Stimulated activated CD4-positive, alpha-beta T cell treated with anti-CD3 and anti-CD28 coated beads, Interleukin-1b, Interleukin-23, amount 100 ng/mL, for 24 hours (primary cell): ENCODE data around the gene ZNF22.

Experiments used
- DNase-seq, 4 experiments: peaks; one replicate each; pipeline ENCODE4 v3.0.0-alpha.2; 2020; ENCODE audit warnings: low read depth in 4 of 4, low spot score in 1 of 4

ZNF22 gene

DNA sequence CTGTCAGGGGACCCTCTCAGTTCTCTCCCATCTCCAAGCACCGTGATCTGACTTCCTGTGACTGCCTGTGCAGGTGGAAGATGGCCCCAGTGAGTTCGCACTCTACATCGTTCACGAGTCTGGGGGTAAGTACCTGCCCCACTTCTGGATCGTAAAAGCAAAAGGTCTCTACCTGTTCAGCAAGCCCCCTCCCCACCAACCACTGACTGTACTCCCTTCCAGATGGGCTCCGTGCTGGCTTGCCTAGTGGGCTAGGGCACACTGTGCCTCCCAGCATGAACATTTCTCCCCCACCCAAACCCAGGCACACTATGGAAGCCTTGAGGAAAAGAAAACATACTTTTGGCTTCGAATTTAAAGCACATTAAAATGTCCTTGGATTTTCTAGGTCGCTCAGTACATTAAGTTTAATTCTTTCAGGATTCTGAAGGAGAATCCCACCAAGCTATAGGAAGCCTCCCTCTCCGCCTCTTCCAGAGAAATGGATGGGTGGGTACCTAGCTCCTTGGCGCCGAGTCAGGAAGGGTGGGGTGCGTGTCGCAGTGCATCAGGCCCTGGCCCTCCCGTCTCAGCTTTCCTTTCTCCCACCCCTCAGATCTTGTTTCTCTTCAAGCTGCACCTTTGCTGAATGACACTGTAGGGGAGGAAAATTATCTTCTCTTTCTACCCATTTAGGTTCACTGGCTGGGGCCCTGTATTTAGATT, 11.0 kb upstream of the ZNF22 start:
- no peak for DNase-seq

- DNase-seq, result no peak
Observed at GRCh38 chr10:44990302-44990655, 10.4 kb upstream of the ZNF22 start.

DNA sequence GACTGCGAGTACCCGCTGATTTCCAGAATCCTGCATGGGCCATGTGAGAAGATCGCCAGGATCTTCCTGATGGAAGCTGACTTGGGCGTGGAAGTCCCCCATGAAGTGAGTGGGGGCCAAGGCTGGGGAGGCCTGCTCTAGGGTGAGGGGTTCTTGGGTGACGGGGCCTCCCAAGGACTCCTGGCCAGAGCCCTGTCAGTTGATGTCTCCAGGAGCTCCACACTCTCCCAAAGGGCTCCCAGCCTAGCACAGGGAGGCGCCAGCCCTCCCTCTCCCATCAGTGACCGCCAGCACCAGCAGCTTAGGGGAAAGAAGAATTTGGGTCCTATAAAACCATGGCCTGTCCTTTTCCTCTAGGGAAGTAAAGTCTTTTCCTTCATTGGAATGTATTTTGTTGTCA, 9.8 kb upstream of the ZNF22 start:
- DNase-seq, result no peak

DNA sequence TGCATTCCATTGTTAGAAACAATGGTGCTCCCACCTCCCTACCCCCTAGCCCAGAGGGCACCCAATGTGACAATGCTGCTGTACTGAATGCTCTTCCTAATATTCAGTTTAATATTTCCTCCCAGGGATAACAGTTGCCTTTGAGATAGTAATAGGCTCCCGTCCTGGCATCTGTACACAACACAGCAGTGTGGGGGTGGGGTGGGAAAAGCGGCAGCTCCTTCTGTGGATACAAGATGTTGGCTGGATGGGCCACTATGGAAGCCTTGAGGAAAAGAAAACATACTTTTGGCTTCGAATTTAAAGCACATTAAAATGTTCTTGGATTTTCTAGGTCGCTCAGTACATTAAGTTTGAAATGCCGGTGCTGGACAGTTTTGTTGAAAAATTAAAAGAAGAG, 9.2 kb upstream of the ZNF22 start:
- DNase-seq, result no peak

GRCh38 chr10:44992070-44992731, 8.5 kb upstream of the ZNF22 start:
- no peak for DNase-seq

- no peak for DNase-seq
Observed at GRCh38 chr10:44992732-44993225, 7.9 kb upstream of the ZNF22 start.

DNA sequence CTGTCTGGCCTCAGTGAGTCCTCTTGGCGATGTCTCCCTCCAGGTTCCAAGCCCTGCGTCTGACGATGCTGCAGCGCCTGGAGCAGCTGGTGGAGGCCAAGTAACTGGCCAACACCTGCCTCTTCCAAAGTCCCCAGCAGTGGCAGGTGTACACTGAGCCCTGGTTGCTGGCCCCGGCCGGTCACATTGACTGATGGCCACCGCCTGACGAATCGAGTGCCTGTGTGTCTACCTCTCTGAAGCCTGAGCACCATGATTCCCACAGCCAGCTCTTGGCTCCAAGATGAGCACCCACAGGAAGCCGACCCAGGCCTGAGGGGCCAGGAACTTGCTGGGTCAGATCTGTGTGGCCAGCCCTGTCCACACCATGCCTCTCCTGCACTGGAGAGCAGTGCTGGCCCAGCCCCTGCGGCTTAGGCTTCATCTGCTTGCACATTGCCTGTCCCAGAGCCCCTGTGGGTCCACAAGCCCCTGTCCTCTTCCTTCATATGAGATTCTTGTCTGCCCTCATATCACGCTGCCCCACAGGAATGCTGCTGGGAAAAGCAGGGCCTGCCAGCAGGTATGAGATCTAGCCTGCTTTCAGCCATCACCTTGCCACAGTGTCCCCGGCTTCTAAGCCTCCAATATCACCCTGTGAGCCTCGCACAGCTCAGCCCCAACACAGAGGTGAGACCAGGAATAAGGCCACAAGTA, 7.3 kb upstream of the ZNF22 start:
- no peak for DNase-seq

- DNase-seq, result no peak
Observed at GRCh38 chr10:44993922-44994751, 6.6 kb upstream of the ZNF22 start.

GRCh38 chr10:44994752-44995530, 5.8 kb upstream of the ZNF22 start:
- no peak for DNase-seq

DNA sequence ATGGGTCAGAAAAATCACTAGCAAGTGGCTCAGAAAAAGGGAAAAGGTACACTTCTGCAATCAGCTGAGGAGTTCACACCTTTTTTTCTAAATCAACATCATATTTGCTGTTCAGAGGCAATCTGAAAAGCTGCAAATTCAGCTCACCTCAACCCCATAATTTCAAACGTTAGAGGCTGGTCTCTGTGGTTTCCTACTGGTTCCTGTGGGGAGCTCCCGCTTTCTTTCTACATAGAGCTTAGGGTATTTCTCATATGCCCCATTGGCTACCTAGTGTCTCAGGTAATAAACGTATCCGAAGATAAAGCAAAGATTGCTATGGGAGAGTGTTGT, 5.2 kb upstream of the ZNF22 start:
- no peak for DNase-seq

GRCh38 chr10:44995914-44996669, 4.6 kb upstream of the ZNF22 start:
- no peak for DNase-seq

DNA sequence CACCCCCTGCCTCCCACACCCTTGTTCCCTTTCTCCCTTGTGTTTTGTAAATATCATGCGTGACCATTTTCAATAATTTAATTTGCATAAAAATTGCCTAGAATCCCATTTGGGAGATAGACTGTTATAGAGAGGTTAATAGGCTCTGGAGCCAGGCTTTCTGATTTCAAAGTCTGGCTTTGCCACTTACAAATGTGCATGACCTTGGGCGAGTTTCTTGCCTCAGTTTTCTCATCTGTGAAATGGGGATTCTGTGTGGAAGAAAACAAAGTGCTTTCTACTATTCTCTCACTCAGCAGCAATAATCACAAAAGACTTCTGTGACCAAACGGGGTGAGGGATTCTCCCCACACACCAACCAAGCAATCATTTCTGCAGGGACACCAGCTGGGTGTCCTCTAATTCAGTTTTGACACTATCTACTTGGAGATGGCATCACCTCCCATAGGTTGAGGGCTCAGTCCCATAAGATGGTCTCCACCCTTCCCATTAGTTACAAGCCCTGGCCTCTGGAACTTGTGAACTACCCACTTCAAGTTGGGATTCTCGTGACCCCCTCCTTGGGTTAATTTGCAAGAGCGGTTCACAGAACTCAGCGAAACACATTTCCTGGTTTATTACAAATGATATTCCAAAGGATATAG, 3.5 kb upstream of the ZNF22 start:
- no peak for DNase-seq

- no peak for DNase-seq
Observed at GRCh38 chr10:44998146-44998631, 2.5 kb upstream of the ZNF22 start.

GRCh38 chr10:45000138-45000751, 478 bp upstream of the ZNF22 start:
- DNase-seq, result no peak

DNA sequence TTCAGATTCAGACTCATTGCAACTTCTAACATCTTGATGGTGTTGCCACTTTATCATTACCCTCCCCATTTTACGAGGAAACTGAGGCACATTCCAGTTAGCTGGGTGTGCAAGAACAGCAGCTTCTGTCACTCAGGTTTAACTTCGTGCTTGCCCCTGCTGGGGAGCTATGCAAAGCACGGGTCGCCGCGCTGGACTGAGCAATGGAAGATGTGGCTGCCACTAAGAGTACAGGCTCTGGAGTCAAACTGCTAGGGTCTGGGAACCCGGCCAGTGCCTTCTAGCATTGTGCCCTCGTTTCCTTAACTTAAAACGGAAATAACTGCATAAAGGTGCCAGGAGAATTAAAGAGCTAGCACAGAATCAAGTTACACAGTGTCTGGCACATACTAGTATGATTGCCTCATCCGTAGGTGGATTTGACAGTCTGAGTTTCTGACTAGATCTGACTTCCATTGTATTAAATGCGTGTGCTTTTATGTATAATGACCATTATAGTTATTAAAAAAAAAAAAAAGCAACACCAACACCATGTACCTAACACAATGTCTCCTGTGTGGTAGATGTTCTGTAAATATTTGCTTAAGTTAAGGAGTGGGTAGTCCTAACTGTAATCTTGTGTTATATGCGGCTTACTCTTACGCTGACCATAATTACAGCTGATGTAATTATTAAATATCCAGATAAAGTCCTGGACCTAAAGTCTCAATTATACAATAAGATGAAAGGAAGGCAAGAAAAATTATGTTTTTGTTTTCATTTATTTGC, 842 bp downstream of the ZNF22 start:
- peak in 3 of 4 experiments; percentile 6 to 22 (median 14) for DNase-seq

DNA sequence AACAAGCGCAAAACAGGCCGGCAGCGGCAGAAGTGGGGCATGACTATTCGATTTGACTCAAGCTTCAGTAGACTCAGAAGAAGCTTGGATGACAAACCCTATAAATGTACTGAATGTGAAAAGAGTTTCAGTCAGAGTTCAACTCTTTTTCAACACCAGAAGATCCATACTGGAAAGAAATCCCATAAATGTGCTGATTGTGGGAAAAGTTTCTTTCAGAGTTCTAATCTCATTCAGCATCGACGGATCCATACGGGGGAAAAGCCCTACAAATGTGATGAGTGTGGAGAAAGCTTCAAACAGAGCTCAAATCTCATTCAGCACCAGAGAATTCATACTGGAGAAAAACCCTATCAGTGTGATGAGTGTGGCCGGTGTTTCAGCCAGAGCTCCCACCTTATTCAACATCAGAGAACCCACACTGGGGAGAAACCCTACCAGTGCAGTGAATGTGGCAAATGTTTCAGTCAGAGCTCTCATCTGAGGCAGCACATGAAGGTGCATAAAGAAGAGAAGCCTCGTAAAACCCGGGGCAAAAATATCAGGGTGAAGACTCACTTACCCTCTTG, 2.8 kb downstream of the ZNF22 start:
- no peak for DNase-seq

DNA sequence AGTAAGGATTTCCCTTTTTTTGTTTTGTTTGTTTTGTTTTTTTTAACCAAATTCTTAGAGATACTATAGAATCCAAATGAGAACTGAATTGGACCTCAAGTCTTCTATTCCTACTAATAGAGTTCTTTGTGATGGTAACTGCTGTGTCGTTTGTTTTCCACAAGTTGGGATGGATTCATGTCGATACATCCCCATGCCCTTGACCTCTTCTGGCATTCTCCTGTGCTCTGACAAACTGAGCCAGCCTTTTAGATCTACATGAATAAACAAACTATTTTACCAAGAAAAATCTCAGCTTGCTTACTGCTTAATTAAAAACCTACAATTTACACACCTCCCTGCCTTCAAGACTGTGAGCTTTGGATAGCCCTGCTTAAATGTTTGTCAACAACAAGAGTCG, 3.9 kb downstream of the ZNF22 start:
- no peak for DNase-seq

GRCh38 chr10:45005284-45005683, 4.6 kb downstream of the ZNF22 start:
- no peak for DNase-seq
